GM18907 (cell line): ENCODE data around the gene KRT82.
A peak's percentile ranks its signal among the peaks of the same experiment; 100 is the strongest.

Source experiments
- ATAC-seq: cut with Tn5 transposase; IDR thresholded peaks from one replicate; pipeline ENCODE4 v1.9.1; 2021; ENCODE audit warnings: mild to moderate bottlenecking, moderate library complexity; ENCODE audit not compliant: unreplicated experiment

KRT82 gene

GRCh38 chr12:52363111-52363679 lies 42.9 kb downstream of the KRT82 start:
- ATAC-seq, result no peak

DNA sequence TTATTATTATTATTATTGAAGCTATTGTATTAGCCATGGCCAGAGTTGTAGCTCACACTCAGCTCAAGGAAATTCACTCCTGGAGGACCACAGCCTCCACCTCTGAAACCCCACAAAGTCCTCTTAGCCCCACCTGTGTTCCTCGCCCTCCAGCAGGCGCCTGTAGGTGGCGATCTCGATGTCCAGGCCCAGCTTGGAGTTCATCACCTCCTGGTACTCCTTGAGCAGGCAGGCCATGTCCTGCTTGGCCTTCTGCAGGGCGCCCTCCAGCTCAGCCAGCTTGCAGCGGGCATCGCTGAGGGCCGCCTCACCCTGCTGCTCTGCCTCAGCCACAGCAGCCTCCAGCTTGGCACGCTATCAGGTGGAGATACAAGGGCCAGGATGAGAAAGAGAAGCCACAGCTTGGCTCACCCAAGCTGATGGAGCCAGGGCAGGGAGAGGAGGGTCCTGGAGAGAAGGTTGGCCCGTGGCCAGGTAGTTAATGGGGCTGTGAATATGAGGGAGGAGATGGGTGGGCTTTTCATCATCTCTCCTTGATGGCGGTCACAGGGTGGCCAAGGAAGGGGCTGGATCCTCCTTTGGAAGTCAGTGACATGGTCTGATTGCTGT lies 43.9 kb downstream of the KRT82 start:
- no peak for ATAC-seq

GRCh38 chr12:52361553-52361952 lies 44.6 kb downstream of the KRT82 start:
- ATAC-seq, result no peak

DNA sequence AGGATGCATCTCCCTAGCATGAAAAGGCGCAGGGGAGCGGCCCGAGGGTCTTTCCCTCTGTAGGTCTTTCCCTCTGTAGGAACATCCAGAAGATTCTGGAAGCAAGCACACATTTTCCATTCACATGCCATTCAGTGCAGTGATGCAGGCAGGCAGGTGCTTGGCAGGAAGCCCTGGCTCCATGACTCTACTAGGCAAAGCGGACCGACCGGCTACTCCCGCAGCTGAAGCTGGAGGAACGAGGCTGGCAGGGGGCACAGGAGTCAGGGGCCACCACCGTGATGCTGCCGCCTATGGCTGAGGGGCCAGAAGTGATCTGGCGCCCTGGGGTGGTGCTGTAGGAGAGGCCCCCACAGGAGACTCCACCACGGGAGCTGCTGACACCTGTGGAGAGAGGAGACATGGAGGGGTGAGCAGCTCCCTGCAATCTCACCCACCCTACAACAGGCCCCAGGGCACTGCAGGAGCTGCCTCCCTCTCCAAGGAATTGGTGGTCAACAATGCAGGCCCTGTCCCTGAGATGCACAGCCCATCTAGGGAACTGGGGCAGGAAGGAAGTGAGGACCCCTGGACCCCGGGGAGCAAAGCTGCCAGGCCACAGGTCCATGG lies 45.4 kb downstream of the KRT82 start:
- no peak for ATAC-seq

- ATAC-seq, result no peak
Observed at GRCh38 chr12:52360106-52360662, 46.0 kb downstream of the KRT82 start.

GRCh38 chr12:52359621-52360061 lies 46.5 kb downstream of the KRT82 start:
- ATAC-seq, result no peak

DNA sequence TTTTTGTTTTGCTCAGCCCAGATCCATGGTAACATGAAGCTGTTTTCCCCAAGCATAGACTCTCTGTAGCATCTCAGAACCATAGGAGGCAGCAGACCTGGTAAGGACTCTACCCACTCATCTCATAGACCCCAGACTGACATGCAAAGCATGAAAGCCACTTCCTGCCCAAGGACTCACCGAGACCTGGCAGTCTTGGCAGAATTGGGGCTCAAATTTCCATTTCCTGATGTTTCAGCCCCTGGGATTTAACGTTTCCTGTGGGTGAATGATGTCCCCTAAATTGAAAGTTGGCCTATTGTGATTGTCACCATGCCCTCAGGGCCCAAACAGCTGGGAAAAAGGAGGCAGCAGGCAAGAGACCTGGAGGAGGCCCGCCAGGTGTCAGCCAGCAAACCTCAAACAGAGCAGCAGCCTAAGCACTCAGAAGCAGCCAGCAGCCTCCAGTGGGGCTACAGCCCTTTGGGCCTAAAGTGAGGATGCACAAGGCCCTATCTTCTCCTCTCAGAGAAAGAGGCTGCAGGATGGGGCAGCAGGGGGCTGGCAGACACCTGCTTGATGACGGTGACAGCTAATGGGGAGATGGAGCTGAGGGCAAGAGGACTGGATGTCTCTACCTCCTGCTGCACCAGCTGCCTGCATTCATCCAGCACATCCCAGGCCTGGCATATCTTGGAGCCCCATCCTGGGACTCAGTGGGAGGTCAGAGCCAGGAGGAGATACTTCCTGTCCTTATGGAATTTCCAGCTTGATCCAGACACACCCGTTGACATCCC lies 47.4 kb downstream of the KRT82 start:
- peak; percentile 92 for ATAC-seq

GRCh38 chr12:52356762-52357580 lies 49.2 kb downstream of the KRT82 start:
- ATAC-seq, result no peak

DNA sequence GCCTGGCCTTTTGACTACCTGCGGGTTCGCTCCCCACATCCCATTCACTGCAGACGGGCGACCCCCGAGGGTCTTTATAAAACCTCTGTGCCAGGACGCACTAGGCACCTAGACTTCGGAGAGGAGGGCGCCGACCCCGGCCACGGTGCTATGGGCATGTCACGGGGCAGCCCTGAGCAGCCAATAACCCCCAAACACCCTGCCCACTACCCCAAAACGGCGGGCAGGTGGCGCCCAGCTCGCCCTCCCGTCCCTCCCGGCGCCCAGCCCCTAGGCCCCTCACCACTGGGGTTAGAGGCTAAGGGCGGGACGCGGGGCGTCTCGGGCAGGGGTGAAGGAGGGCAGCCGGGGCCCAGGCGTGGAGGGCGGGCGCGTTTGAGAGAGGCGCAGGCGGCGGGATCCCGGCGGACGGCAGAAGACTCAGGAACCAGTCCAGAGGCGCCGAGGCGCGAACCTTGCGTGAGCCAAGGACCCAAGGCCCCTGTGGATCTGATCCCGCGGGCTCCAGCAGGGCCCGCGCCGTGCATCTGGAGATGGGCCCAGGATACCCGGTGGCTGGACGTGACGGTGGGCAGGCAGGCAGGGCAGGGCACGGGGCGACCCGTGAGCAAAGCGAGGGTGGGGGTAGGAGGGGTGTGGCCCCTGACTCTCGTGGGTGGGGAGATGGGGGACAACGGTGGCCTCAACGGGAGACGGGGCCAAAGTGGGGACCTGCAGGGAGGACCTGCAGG lies 49.9 kb downstream of the KRT82 start:
- ATAC-seq, result no peak

- no peak for ATAC-seq
Observed at GRCh38 chr12:52355176-52355575, 51.0 kb downstream of the KRT82 start.

GRCh38 chr12:52354200-52354599 lies 51.9 kb downstream of the KRT82 start:
- ATAC-seq, result no peak

- no peak for ATAC-seq
Observed at GRCh38 chr12:52353766-52354165, 52.4 kb downstream of the KRT82 start.

- no peak for ATAC-seq
Observed at GRCh38 chr12:52352951-52353350, 53.2 kb downstream of the KRT82 start.

GRCh38 chr12:52351196-52352059 lies 54.7 kb downstream of the KRT82 start:
- ATAC-seq, result no peak

DNA sequence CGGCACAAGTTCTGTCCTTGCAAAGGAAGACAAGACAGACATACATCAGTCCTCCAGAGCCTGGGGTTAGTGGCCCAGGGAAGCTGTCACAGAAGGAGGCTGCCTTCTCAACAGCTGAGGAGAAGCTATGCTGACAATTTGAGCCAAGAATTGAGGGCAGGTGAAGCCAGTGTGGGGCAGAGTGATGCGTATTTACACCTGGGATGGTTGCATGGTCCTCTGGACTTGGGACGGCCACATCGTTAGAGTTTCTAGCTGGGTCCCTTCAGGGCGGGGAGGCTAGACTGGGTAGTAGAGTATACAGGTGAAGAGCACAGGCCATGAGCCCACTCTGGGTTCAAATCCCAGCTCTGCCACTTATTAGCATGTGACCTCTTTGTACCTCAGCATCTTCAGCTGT lies 55.3 kb downstream of the KRT82 start:
- no peak for ATAC-seq

DNA sequence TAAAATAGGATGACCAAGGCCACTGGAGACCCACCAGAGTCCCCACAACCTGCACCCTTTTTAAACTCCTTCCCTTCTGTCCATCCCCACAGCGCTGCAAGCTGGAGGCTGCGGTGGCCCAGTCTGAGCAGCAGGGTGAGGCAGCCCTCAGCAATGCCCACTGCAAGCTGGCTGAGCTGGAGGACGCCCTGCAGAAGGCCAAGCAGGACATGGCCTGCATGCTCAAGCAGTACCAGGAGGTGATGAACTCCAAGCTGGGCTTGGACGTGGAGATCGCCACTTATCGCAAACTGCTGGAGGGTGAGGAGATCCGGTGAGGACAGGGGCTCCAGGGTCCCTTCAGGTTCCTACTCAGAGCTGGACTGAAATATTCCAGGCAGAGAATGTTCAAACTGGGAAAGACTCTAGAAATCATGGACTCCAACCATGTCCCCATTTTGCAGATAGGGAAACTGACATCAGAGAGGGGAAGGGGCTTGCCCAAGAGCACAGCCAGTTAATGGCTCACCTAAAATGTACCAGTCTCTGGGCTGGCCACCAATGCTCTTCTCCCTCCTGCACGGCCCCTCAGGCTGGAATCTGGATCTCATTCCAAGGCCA lies 56.0 kb downstream of the KRT82 start:
- ATAC-seq, result no peak

DNA sequence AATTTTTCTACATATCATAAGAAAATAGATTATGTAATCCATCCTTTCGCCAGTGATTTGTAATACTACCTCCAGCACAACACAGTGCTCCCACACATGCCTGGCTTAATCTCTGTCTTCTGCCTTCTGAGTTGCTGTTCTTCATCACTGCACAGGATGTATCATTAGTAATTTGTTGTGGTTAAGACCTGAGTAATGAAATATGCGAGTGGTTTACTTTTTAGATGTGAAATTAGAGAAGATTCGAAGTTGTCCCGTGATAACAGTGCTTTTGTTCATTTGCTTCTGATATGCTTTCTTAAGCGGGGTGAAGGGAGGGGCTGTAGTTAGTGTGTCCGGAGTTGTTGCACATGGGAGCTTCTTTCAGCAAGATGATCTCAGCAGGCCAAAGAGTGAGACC lies 56.9 kb downstream of the KRT82 start:
- ATAC-seq, result no peak
